Vagina (tissue), 2 donors: ENCODE results near the gene TYMS.

Experiments used
- POLR2A ChIP-seq, 2 donors: fragments of 450-650 bp; IDR thresholded peaks; one replicate each; pipeline ENCODE4 v1.6.1; 2017; ENCODE audit warnings: antibody characterized with exemption in 2 of 2, mild to moderate bottlenecking in 2 of 2, moderate library complexity in 2 of 2
- POLR2AphosphoS5 ChIP-seq, 2 donors: sonication (generic); formaldehyde crosslinking; IDR thresholded peaks; one replicate each; pipeline ENCODE4 v1.9.0; 2017; ENCODE audit warnings: antibody characterized with exemption in 2 of 2, mild to moderate bottlenecking in 2 of 2, low read depth in 1 of 2; ENCODE audit not compliant: insufficient read depth in 1 of 2
- TF ChIP-seq, protein P1 (sequence below), 3 experiments: fragments of 450-650 bp in 2 of 3; fragments of 200-600 bp in 1 of 3; sonication (generic) in 1 of 3; IDR thresholded peaks; one replicate each; pipeline ENCODE4 v1.5.1; 2017 to 2019; ENCODE audit warnings: antibody characterized with exemption in 3 of 3, mild to moderate bottlenecking in 2 of 3, moderate library complexity in 2 of 3

DNA sequence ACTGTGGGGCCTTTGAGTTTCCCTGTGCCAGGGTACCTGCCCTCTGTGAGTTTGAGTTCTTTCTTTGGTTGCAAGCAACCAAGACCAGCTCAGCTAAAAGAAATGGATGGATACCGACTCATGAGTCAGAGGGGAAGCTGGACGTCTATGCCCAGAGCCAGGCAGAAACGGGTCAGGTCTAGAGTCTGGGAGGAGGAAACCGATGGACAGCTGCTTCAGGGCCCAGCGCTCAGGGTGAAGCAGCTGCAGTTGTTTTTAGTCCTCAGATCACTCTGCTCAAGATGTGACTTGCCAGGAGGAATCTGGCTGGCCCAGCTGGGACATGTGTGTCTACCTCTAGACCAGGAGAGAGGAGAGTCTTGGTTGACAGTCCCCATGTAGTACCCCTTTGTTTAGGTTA, 10.1 kb upstream of the TYMS start:
- TF ChIP-seq, protein P1, sequence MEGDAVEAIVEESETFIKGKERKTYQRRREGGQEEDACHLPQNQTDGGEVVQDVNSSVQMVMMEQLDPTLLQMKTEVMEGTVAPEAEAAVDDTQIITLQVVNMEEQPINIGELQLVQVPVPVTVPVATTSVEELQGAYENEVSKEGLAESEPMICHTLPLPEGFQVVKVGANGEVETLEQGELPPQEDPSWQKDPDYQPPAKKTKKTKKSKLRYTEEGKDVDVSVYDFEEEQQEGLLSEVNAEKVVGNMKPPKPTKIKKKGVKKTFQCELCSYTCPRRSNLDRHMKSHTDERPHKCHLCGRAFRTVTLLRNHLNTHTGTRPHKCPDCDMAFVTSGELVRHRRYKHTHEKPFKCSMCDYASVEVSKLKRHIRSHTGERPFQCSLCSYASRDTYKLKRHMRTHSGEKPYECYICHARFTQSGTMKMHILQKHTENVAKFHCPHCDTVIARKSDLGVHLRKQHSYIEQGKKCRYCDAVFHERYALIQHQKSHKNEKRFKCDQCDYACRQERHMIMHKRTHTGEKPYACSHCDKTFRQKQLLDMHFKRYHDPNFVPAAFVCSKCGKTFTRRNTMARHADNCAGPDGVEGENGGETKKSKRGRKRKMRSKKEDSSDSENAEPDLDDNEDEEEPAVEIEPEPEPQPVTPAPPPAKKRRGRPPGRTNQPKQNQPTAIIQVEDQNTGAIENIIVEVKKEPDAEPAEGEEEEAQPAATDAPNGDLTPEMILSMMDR (IDR thresholded peaks at IDR 0.05) = no peak
- TF ChIP-seq POLR2AphosphoS5 (IDR thresholded peaks at IDR 0.05; ENCODE audit: insufficient read depth in 1 of 2, low read depth in 1 of 2) = no peak
- no peak for TF ChIP-seq POLR2A (IDR thresholded peaks at IDR 0.05)
